GM20431 (cell line): ENCODE results near the gene SLC24A3.
"Not testable (repeated sequence)": the region's sequence is repeated elsewhere in the genome, so short reads cannot be mapped to it uniquely, and the experiment has no call there.

ENCODE experiments used
- in situ Hi-C: fragments of 300-500 bp; cut with MseI, MboI; formaldehyde crosslinking; loops from one replicate; pipeline ENCODE4 v1.15.0; 2020; ENCODE audit warnings: low sequenced_read_pairs; ENCODE audit not compliant: unreplicated experiment

SLC24A3 gene

DNA sequence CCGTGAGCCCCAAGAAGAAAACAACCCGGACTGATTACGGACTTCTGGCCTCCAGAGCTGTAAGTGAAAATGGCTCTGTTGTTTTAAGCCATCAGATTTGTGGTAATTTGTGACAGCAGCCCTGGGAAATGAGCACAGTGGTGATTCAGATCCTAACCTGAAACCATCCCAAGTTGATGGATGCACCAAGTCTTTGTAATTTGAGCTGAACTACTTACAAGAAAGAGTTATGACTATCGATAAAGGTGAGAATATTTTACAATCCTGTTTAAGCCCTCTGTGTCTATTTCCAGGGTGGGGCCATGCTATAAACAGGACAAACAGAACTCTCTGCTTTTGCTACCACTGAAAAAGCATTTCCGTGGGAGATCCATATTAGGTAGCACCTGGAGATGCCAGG is 526.5 kb downstream of the SLC24A3 start:
- in situ Hi-C loops = no loop called here

DNA sequence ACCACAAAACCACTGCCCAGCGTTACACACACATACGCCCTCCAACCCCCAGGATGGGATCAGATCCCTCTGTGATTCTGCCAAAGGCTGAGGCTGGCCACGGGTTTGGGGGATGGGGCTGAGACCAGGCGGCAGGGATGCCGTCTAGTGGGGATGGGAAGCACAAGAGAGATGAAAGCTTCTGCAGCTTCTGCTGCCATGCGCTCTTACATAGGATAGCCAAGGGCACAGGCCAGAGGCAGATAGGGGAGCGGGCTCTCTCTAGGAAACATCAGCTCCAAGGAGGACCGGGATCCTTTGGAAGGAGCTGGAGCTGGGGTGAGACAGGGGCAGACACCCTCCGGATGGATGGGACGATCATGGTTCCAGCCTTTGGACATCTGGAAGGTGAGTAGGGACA is 526.9 kb downstream of the SLC24A3 start:
- in situ Hi-C loops = no loop called here

- in situ Hi-C loops = no loop called here
Observed at GRCh38 chr20:19740512-19740911, 528.1 kb downstream of the SLC24A3 start.

GRCh38 chr20:19741924-19742323 is 529.5 kb downstream of the SLC24A3 start:
- in situ Hi-C loops = no loop called here

GRCh38 chr20:19742974-19743639 is 530.7 kb downstream of the SLC24A3 start:
- in situ Hi-C loops = no loop called here

- in situ Hi-C loops = no loop called here
Observed at GRCh38 chr20:19743640-19743995, 531.2 kb downstream of the SLC24A3 start.

DNA sequence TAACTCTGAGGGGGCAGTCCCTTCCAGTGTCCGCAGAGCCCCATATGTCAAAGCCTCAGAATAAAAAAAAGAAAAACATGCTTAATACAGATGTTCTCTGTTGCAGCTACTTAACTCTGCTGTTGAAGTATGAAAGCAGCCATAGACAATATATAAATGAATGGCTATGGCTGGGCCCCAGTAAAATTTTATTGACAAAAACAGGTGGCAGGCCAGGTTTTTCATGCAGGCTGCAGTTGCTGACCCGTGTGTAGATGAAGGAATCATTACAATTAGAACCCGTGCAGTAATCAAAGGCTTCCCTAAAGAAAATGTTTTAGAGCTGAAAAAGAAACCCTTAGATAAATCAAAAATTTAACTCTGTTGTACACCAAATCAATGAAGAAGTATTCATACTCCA is 532.7 kb downstream of the SLC24A3 start:
- in situ Hi-C loops = no loop called here

DNA sequence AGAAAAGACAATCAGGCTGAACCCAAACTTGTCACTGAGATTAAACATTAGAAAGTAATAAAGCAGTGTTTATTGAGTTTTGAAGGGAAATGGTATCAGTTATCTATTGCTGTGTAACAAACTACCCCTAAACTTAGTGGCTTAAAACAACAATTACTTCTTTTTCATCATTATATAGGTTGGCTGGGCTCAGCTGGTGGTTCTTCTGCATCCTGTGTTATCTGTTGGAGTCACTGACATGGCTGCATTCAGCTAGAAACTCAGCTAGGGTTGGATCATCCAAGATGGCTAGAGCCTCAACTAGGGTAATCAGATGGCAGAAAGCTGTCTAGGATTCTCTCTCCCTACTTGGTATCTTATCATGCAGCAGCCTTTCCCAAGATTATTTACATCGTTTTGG is 533.1 kb downstream of the SLC24A3 start:
- in situ Hi-C loops = no loop called here

DNA sequence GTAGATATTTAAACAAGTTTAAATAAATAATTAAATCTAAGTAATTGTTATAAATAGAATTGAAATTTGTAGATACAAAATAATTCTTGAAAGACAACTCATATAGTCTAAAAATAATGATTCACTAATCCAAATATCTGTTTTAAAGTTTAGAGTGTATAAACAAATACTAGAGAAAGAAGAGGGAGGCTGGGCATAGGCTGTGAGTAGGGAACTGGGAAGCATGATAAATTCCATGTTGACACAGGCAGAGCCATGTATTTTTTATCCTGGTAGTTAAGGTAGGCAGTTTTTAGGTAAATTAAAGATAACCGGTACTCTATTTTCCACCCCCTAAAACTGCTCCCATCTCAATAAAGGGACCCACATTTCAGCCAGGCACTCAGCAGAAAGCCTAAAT is 534.0 kb downstream of the SLC24A3 start:
- in situ Hi-C loops = no loop called here

GRCh38 chr20:19747903-19748302 is 535.5 kb downstream of the SLC24A3 start:
- in situ Hi-C loops = no loop called here

DNA sequence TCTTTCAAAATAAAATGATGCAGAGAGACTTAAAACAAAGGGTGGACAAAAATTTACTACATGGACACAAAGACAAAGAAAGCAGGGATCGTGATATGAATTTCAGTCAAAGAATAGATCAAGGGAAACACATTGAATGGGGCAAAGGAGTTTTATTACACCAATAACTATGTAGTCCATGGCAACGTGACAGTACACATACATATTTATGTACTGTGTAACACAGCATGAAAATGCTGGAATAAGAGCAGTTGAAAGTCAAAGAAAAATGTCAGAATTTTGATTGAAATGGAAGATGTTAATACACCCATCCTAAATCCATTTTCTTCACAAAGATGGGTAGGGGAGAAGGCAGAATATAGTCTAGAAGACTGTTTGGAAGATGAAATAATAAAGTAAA is 536.2 kb downstream of the SLC24A3 start:
- in situ Hi-C loops = no loop called here

DNA sequence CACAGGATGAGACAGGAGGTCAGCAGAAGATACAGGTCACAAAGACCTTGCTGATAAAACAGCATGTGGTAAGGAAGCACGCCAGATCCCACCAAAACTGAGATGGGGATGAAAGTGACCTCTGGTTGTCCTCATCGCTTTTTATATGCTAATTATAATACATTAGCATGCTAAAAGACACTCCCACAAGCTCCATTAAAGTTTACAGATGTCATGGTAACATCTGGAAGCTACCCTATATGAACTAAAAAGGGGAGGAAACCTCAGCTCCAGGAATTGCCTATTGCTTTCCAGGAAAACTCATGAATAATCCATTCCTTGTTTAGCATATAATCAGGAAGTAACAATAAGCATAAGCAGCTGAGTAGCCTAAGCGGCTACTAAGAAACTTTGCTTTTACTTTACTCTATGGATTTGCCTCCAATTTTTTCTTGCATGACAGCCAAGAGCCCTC is 537.2 kb downstream of the SLC24A3 start:
- in situ Hi-C loops = no loop called here

- in situ Hi-C loops = no loop called here
Observed at GRCh38 chr20:19750101-19750606, 537.7 kb downstream of the SLC24A3 start.

DNA sequence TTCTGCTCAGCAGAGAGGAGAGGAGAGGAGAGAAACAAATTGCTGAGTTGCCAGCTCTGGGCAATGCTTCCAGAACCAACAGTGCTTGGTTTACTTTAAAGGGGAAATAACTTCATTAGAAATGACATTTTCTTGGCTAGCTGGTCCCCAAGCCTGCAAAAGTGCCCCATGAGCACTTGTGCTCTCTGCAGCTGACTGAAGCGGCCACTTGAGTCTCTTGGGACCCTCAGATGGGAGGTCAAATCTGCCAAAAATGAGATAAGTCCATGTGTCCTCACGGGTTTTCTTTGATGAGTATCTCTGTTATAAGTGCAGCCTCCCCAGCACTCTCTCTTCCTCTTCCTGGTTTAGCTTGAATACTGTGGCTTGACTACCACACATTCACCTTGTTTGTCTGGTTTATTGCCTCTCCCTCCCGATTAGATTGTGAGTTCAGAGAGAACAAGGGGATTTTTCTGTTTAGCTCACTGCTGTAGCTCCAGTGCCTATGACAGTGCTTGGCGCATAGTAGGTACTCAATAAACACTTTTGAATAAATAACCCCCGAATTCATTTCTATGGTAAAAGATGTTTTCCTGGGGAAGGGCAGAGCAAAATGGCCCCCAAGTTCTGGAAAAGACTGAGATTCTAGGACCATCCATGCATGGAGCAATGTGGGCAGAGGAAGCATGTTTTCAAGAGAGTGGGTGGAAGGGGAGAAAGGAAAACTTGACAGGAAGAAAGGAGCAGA is 538.6 kb downstream of the SLC24A3 start:
- in situ Hi-C loops = no loop called here

DNA sequence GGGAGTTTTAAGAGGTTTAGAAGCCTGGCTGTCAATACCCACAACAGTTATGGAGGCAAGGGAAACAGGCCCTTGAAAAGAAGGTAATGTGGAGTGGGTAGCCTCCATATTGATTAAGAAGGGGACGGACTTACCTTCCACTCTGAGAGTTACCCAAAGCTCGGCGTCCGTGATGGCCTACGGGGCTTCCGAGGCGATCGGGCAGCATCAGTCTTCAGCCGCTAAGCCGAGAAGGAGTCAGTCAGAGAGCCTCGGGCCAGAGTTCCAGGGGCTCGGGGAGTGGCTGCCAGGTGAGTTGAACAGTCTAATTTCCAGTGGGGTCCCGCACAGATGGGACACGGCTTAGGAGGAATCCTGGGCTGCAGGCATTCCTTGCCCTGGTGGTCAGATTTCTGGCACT is 541.8 kb downstream of the SLC24A3 start:
- in situ Hi-C loops = not testable (repeated sequence)

DNA sequence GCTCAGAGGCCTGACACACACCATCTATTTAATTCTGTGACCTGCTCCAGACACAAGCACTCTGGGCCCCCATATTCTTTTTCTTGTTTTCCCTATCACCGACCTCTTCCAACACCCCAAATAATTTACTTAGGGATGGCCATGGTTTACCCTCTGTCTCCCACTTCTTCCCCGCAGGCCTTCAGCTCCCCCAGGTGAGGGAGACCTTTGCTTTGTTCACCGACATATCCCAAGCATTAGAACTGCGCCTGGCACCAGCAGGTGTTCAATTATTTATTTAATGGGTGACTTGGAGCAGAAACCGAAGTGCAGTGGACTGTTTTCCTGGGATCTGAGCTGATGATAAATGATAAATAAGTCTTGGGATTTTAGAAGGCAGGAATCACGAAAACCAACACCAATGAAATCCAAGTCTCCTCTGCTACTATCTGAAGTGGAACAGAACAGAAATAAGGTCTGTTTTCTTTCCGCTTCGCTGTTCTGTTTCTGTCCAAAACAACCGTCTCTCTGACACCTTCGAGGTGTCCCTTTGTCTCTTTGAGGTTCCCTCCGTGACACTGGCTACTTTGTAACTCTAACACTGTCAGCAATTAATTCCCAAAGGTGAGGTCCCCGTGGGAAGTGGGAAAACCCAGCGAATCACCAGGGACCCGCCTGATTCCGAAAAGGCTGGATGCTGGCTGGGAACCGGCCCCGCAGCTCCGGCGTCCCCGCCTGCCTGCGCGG is 544.5 kb downstream of the SLC24A3 start:
- in situ Hi-C loops = no loop called here

DNA sequence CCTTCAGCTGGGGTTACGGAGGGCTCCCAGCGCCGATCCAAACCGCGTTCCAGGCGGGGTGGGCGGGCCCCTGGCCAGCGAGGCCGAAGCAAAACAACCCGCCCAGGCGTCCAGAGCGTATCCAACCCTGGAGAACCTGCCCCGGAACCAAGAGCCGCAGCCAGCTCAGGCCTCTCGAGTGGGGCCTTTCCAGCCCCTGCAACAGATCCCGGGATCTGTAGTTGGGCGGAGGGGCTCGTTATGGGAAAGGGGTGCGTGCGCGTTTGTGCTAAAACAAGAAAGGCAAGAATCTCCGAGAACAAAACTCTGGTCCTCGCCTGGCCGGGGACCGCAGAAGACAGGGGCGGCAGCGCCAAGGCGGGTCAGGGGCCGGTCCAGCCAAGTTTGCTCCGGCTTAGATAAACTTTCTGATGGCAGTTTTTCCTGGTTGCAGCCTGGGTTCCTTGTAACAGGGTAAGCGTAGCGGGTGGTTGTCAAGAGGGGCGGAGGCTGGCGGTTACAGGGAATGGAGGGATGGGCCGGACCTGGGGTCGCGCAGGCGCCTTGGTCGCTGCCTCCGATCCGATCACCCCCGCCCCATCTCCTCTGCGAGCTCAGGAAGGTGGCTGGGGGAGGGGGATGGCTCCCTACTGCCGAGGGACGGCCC is 545.2 kb downstream of the SLC24A3 start:
- in situ Hi-C loops = no loop called here

GRCh38 chr20:19758133-19758500 is 545.7 kb downstream of the SLC24A3 start, which contains the start of gene RIN2:
RIN2 (plus strand) TSS chr20:19758258; CDS start chr20:19889602, 131,344 bp downstream.
- in situ Hi-C loops = no loop called here

DNA sequence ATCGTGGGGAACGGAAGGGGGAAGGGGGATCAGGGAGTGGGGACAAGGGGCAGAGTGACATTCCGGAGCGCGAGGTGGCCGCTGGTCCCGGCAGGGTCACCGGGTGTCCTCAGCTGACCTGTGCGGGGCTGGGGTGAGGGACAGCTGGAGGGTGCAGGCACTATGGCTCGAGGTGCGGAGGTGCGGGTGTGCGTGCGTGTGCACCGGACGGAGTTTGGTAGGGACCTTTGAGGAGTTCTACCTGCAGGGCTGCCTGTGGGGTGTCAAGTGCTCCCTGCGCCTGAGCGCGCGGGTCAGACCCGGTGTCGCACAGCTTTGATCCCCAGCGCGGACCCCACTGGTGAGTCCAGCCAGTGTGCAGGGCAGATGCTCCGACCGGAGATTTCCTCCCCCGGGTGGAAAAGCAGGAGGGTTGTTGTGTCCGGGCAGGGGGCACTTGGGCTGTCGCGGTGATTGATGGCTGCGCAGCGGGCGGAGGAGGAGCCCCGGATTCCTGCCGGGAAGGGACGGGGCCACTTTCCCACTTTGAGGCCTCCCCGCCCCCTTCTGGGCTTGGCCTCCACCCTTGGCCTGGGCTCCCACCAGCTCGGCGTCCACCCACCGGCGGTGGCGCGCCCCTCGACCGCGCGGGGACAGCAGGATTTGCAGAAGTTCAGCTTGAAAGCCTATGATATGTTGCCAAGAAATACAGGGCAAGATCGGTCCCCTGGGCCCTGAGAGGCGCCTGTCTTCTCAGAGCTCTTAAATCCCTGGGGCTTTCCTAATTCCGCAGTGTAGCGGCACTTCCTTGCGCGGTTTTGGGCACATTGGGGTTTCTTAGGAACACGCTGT is 546.3 kb downstream of the SLC24A3 start:
- in situ Hi-C loops = no loop called here

- in situ Hi-C loops = no loop called here
Observed at GRCh38 chr20:19760371-19760721, 547.9 kb downstream of the SLC24A3 start.
